ENCODE results near the gene CLEC3A. TPM values are rescaled to one million over a fixed set of nuclear protein-coding genes. Genes with fewer than 3 reads are reported as not detected.
"Not testable (repeated sequence)": the region's sequence is repeated elsewhere in the genome, so short reads cannot be mapped to it uniquely, and the experiment has no call there.

Gene CLEC3A, protein sequence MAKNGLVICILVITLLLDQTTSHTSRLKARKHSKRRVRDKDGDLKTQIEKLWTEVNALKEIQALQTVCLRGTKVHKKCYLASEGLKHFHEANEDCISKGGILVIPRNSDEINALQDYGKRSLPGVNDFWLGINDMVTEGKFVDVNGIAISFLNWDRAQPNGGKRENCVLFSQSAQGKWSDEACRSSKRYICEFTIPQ
- total RNA-seq = not detected

DNA sequence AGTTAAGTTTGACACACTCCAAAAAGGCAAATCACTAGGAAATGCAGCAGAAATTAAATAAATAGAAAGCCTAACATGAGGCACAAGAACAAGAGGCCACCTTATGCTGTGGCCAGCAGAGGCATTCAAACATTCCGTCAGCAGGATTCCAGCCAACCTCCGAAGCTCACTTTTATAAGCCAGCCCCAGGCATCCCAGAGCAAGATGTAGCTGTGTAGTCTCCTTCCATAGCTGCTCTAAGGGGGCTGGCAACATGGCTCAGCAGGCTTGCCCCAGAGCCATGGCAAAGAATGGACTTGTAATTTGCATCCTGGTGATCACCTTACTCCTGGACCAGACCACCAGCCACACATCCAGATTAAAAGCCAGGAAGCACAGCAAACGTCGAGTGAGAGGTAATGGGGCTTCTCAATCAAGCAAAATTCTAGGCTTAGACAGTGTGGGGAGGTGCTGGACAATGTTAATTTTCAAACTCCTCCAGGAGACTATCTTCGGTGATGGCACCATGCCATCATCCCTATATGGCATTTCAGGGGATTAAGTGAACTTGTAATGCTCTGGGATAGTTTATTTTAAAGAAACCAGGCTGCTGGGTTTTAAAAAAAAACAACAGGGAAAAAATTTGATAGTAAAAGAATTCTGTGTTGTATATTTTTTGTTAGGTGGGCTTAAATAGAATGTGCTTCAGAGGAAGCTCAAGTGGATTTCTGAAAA, at the start of gene CLEC3A:
Gene CLEC3A (plus strand): TSS at position 202 of the 714 bp plus-strand sequence. CDS start 79 bp downstream, at position 281.
- ATAC-seq = no peak
- no peaks in the 10 kb centered on the region for H3K36me3 Mint-ChIP-seq (ENCODE audit: insufficient read depth)
- H3K27me3 Mint-ChIP-seq (ENCODE audit: low read depth) = peaks cover 14% of the 10 kb centered on the region
- H3K4me3 Mint-ChIP-seq = no peak within 1 kb of the TSS
- H3K9me3 Mint-ChIP-seq = no peaks in the 10 kb centered on the region
- no peaks in the 10 kb centered on the region for H3K4me1 Mint-ChIP-seq (ENCODE audit: low read depth)
- no peak for DNase-seq

DNA sequence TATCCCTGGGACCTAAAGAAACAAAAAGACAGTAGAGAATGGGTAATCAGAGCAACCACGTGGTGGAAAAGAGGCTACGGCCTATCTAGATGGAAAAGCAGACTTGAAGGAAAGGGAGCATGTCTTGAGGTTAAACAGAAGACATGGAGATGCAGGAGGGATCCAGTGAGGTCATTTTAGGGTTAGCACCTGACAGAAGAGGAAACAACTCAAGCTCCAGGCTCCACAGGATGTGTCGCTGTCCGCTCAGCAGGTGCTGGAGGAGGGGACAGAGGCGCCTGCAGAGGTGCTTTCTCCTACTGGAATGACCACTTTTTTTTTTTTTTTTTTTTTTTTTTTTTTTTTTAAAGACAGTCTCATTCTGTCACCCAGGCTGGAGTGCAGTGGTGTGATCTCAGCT, 47.5 kb upstream of the CLEC3A start:
- Mint-ChIP-seq H3K4me3 (no peak overlapping the region), H3K9me3 (no peaks in the 10 kb centered on the region), H3K27me3 (ENCODE audit: low read depth) (peaks cover 11% of the 10 kb centered on the region), H3K36me3 (ENCODE audit: insufficient read depth) (no peaks in the 10 kb centered on the region), H3K4me1 (ENCODE audit: low read depth) (no peaks in the 10 kb centered on the region)
- no peak for ATAC-seq
- DNase-seq = no peak

DNA sequence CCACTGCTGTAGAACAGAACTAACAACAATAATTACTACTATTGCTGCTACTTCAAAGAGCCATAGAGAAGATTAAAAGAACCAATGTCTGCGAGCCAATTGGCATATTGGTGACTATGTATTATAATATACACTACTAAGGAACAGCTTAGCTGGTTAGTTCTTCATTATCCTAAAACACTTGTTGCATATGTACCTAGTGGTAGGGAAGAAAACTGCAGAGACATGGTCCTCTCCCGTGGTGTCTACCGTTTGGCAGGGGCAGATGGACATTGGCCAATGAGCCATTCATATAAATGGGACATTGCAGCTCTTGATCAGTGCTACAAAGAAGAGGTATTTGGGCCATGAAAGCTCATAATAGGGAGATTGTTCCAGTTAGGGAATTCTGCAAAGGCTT, 46.4 kb upstream of the CLEC3A start:
- Mint-ChIP-seq H3K27me3 (ENCODE audit: low read depth) (peaks cover 11% of the 10 kb centered on the region), H3K9me3 (no peaks in the 10 kb centered on the region), H3K4me3 (no peak overlapping the region), H3K36me3 (ENCODE audit: insufficient read depth) (no peaks in the 10 kb centered on the region), H3K4me1 (ENCODE audit: low read depth) (no peaks in the 10 kb centered on the region)
- ATAC-seq (no peak), DNase-seq (no peak)

DNA sequence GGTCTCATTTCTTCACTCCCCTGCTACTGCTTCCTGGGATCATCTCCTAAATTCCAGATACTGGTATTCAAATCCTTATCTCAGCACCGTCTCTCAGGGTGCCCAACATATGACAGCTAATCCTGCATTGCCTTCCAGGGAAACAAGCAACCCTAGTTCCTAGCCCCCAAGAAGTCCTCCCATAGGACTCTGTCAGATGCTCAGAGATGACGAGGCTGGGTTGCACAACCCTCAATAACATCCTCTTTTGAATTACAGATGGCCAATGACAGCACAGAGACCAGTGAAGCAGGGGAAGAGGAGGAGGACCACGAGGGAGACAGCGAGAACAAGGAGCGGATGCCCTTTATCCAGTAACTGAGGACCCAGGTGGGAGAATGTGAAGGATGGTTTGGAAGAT, 45.0 kb upstream of the CLEC3A start:
- no peak for DNase-seq
- no peak for ATAC-seq
- Mint-ChIP-seq H3K4me3 (no peak overlapping the region), H3K27me3 (ENCODE audit: low read depth) (peaks cover 7% of the 10 kb centered on the region), H3K4me1 (ENCODE audit: low read depth) (no peaks in the 10 kb centered on the region), H3K36me3 (ENCODE audit: insufficient read depth) (no peaks in the 10 kb centered on the region), H3K9me3 (no peaks in the 10 kb centered on the region)

DNA sequence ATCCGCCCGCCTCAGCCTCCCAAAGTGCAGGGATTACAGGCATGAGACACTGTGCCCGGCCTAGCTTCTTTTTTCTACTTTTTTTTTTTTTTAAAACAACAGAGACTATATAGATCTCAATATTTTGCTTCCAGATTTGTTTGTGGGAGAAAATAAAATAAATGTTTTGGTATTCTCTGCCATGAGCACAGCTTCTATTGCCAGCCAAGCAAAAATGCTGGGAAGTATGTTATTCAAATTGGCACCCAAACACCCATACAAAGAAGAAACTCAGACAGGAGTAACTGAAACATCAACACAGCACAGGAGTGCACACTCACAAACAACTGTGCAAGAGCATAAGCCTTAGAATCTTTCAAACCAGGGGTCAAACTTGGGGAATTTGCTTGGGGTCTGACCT, 37.2 kb upstream of the CLEC3A start:
- Mint-ChIP-seq H3K27me3 (ENCODE audit: low read depth) (peaks cover 6% of the 10 kb centered on the region), H3K9me3 (no peaks in the 10 kb centered on the region), H3K36me3 (ENCODE audit: insufficient read depth) (no peaks in the 10 kb centered on the region), H3K4me1 (ENCODE audit: low read depth) (no peaks in the 10 kb centered on the region), H3K4me3 (no peak overlapping the region)
- ATAC-seq = no peak
- no peak for DNase-seq

DNA sequence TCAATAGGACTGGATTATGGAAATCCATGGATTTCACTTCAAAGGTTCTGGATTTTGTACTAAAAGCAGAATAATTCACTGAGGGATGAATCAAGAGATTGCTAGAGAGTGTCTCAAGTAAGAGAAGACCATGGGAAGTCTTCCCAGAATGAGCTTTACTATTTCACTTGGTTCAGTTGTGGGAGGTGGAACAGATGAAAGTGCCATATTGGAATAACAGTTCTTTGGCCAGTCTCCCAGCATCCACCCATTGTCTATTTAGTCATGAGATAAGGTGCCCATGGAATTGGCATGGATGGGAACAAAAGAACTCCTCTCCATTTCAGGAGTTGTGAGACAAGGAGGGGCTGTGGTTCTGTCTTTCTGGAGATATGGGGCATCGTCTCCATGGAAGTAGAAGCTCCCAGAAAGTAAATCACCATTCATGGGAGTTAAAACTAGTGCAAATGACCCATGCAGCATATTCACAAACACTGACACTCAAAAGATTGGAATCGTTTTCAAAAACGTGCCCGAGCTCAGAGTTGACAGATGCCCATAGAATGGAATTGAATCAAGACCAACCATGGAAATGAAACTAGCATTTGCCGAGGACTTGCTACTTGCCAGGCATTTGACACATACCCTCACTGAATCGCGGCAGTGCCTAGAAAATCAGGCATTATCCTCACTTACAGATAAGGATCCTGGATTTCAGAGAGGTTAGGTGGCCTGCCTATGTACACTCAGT, 36.2 kb upstream of the CLEC3A start:
- Mint-ChIP-seq H3K4me3 (no peak overlapping the region), H3K36me3 (ENCODE audit: insufficient read depth) (no peaks in the 10 kb centered on the region), H3K9me3 (no peaks in the 10 kb centered on the region), H3K4me1 (ENCODE audit: low read depth) (no peaks in the 10 kb centered on the region), H3K27me3 (ENCODE audit: low read depth) (peaks cover 6% of the 10 kb centered on the region)
- DNase-seq (no peak), ATAC-seq (no peak)

DNA sequence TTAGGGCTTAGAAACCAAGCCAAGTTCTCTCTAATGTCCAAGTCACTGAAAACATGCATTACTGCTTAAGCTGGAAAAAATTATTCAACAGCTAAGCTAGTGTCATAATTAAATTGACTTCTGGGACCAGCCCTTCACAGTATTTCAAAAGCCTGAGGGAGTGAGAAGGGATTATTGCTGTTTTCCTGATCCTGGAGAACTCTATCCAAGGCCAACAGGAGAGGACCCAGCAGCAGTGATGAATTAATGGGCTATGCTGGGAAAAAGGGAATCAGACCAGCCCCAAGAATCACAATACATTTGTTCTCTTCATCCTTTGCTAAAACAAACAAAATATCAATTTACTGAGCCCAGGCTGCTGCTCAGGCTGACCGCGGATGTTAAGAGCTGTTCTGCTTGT, 34.5 kb upstream of the CLEC3A start:
- no peaks in the 10 kb centered on the region for H3K36me3 Mint-ChIP-seq (ENCODE audit: insufficient read depth)
- no peaks in the 10 kb centered on the region for H3K4me1 Mint-ChIP-seq (ENCODE audit: low read depth)
- ATAC-seq (no peak), DNase-seq (no peak)
- H3K4me3 Mint-ChIP-seq = no peak overlapping the region
- peaks cover 6% of the 10 kb centered on the region for H3K27me3 Mint-ChIP-seq (ENCODE audit: low read depth)
- no peaks in the 10 kb centered on the region for H3K9me3 Mint-ChIP-seq

DNA sequence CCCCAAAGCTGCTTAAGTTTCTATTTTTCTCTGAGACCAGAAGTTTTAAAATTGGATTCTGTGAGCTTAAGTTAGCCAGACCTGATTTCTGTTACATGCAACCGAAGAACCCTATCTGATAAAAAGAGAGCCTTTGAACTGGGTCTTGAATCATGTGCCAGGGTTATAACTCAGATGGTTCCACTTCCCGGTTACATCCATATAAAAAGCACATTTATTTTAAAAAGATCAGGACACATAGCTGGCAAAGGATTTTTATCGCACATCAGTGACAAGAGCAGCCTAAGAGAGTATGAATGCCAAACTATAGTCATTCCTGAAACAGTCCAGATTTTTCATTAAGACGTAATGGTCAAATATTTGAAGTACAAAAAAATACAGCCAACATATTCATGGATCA, 32.5 kb upstream of the CLEC3A start:
- H3K4me1 Mint-ChIP-seq (ENCODE audit: low read depth) = no peaks in the 10 kb centered on the region
- no peaks in the 10 kb centered on the region for H3K36me3 Mint-ChIP-seq (ENCODE audit: insufficient read depth)
- ATAC-seq (no peak), DNase-seq (no peak)
- H3K27me3 Mint-ChIP-seq (ENCODE audit: low read depth) = peaks cover 6% of the 10 kb centered on the region
- no peaks in the 10 kb centered on the region for H3K9me3 Mint-ChIP-seq
- no peak overlapping the region for H3K4me3 Mint-ChIP-seq

DNA sequence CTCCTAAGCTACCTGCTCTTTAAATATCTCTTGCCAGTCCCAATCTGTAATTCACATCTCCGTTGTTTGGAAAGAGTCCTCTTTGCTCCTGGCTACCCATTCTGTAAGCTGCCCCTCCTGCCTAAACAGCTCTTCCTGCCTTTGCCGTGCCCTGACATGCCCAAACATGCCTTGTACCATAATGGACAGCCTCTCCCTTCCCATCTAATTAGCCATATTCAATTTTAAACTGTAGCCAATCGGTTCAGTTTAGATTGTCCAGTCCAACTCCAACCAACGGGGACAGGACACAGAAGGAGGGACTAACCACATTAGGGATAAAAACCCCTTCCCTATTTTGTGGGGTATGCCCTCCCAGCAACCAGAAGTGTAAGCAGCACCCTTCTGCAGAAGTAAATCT, 30.6 kb upstream of the CLEC3A start:
- Mint-ChIP-seq H3K4me1 (ENCODE audit: low read depth) (no peaks in the 10 kb centered on the region), H3K4me3 (no peak overlapping the region), H3K36me3 (ENCODE audit: insufficient read depth) (no peaks in the 10 kb centered on the region)

DNA sequence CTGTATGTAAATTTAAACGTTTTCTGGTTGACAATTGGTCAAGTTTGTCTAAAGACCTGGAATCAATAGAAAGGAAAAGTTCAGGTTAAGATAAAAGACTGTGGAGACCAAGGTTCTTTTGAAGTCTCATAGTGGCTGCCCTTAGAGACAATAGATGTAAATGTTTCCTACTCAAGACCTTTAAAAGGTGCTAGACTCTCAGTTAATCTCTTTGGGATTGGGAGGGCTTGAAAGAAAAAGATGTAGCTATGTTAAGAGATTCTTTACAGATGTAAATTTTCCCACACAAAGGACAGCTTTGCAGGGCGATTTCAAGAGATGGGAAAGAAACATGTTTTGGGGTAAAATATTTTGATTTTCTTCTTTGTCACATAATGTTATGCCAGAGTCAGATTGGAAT, 30.0 kb upstream of the CLEC3A start:
- H3K36me3 Mint-ChIP-seq (ENCODE audit: insufficient read depth); DNase-seq; H3K4me3 Mint-ChIP-seq; H3K27me3 Mint-ChIP-seq (ENCODE audit: low read depth); H3K4me1 Mint-ChIP-seq (ENCODE audit: low read depth); ATAC-seq: not testable (repeated sequence)
- H3K9me3 Mint-ChIP-seq = peaks cover 14% of the 10 kb centered on the region

More for the DNA sequence above, 30.6 kb upstream of the CLEC3A start:
- Mint-ChIP-seq H3K27me3 (ENCODE audit: low read depth) (peaks cover 6% of the 10 kb centered on the region), H3K9me3 (peaks cover 11% of the 10 kb centered on the region)
- ATAC-seq (no peak), DNase-seq (no peak)

DNA sequence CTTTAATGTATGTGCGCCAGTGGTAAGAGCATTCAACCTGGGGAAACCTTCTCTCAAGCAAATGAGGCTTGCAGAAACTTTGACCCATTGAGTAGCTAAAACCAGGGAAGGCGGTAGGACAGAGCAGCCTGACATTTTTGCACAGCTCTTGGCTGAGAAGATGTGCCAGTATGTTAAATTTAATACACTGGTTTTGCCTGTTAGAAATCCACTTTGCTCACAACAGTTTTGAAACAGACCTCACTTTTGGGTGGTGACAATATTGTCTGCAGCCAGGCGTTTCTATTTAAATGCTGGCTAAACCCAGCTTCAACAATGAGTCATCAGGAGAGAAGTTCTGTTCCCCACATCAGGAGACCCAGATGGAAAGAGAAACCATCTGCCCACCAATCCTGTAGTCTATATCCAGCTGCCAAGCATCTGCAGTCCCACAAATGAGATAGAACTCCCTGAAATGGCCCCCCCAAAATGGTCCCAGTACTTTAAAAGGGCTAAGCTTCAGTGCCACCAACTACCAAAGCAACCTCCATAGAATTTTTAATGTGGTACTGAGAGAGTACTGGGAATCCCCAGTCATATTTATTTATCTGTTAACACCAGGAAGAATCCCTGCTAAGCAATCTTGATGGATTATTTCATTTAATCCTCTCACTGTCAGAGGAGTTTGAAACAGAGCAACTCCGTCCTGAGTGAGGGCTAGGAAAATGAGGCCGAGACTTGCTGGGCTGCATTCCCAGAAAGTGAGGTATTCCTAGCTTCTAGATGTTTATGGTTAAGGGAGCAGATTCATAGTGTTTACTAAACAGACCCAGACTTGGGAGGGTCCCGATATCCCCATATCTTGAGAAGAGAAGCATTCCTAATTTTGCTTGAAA, 29.0 kb upstream of the CLEC3A start:
- Mint-ChIP-seq H3K36me3 (ENCODE audit: insufficient read depth) (no peaks in the 10 kb centered on the region), H3K27me3 (ENCODE audit: low read depth) (no peaks in the 10 kb centered on the region), H3K9me3 (peaks cover 14% of the 10 kb centered on the region), H3K4me1 (ENCODE audit: low read depth) (no peaks in the 10 kb centered on the region), H3K4me3 (no peak overlapping the region)
- DNase-seq = no peak
- ATAC-seq = no peak

DNA sequence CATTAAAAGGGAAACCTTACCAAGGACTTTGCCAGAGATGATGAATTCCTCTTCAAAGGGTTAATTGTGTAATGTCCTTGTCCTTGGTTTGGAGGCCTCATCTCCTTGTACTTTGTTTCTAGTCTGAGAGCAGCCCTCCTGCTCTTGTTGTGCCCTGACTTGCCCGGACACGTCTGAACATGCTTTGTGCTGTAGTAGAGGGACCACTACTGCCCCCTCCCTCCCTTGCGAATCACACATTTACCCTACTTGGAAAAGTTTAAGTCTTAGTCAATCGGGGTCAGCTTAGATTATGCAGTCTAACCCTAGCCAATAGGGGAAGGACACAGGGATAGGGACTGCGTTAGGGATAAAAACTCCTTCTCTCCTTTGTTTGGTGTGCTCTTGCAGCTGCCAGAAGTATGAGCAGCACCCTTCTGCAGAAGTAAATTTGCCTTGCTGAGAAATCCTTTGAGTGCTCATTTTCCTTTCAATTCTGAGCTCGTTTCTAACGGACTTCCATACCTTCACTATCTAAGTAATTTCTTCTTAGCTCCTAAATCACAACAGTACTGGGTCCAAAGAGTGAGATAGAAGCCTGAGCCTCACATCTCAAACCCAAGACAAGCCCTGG, 26.4 kb upstream of the CLEC3A start:
- H3K4me3 Mint-ChIP-seq = no peak overlapping the region
- H3K4me1 Mint-ChIP-seq (ENCODE audit: low read depth) = no peaks in the 10 kb centered on the region
- ATAC-seq = no peak
- no peaks in the 10 kb centered on the region for H3K27me3 Mint-ChIP-seq (ENCODE audit: low read depth)
- no peak for DNase-seq
- H3K9me3 Mint-ChIP-seq = peaks cover 14% of the 10 kb centered on the region
- H3K36me3 Mint-ChIP-seq (ENCODE audit: insufficient read depth) = no peaks in the 10 kb centered on the region

DNA sequence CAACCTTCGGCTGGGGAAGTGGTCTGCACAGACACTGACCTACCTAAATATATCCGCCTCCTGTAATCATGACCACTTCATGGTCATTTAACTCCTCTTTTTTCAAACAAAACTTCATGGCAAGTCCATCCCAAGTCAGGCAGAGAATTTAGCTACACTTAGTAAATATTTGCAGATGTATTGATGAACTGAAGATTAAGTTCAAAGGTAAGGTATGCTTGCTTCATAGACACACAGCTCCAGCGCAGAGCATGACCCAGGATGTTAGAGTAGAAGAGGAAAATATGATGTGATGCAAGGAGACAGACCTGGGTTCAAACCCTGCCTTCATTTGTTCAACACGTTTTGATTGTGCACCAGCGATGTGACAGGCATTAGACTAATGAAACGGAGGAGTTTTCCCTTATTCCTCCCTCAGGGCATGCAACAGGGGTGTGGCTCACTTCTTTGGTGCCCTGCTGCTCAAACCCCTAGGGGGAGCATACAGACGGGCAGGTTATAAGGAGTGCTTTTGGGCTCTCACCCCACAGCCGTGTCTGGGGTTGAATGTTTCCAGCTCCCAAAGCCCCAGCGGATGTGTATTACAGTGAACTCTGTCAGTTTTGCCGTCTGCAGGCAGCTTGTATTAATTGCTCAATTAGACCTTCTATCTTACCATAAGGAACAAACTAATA, 23.9 kb upstream of the CLEC3A start:
- peaks cover 2% of the 10 kb centered on the region for H3K4me1 Mint-ChIP-seq (ENCODE audit: low read depth)
- H3K36me3 Mint-ChIP-seq (ENCODE audit: insufficient read depth) = no peaks in the 10 kb centered on the region
- ATAC-seq (no peak), DNase-seq (no peak)
- no peaks in the 10 kb centered on the region for H3K27me3 Mint-ChIP-seq (ENCODE audit: low read depth)
- H3K9me3 Mint-ChIP-seq = peaks cover 14% of the 10 kb centered on the region
- no peak overlapping the region for H3K4me3 Mint-ChIP-seq
